NCI-H1436 (cell line): Measurements from ENCODE around the gene PRKAR2B.

Experiments
- DNase-seq: peaks from one replicate; lab custom pipeline; 2025; lab: John Stamatoyannopoulos, UW

The PRKAR2B gene

GRCh38 chr7:107044347-107045194, at the start of gene PRKAR2B:
PRKAR2B (plus strand) TSS chr7:107044705; CDS start chr7:107044908, 203 bp downstream.
- peak; percentile 71 for DNase-seq

GRCh38 chr7:106994833-106995232, 49.7 kb upstream of the PRKAR2B start:
- DNase-seq = no peak

DNA sequence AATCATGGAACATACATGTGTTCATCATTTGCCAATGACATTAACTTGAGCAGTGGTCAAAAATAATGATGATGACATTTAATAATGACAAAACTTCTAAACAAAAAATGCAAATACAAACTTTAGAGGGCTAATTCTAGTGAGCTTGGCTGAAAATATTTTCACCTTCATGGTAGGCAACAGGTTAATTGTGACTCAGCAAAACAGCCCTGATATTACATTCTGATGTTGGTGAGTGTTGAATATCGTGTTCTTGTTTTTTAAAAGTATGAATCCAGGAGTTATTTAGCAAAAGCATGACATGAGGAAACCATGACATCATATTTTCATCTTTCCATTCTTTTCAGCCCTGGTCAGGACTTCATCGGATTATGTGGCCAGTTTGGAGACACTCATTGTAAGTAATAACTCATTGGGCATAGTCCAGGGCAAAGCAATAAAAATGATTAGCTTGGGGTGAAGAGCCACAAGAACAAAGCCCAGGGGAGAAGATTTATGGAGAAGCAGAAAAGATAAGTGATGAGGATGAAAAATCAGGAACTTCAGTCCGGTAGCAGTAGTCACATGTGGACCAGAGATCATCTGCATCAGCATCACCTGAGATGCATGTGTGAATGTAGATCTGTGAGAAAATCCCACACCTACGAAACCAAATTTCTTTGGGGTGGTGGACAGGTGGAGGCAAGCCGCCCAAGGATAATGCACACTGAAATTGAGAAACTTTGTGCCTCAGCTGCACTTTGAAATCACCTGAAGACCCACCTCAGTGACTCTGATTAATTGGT, 46.8 kb upstream of the PRKAR2B start:
- no peak for DNase-seq

- DNase-seq = no peak
Observed at GRCh38 chr7:106999023-106999422, 45.5 kb upstream of the PRKAR2B start.

- DNase-seq = no peak
Observed at GRCh38 chr7:107001490-107001889, 43.0 kb upstream of the PRKAR2B start.

GRCh38 chr7:107002126-107002525, 42.4 kb upstream of the PRKAR2B start:
- no peak for DNase-seq

GRCh38 chr7:107002529-107002998, 41.9 kb upstream of the PRKAR2B start:
- no peak for DNase-seq

- DNase-seq = no peak
Observed at GRCh38 chr7:107007007-107007891, 37.3 kb upstream of the PRKAR2B start.

- DNase-seq = no peak
Observed at GRCh38 chr7:107007892-107008287, 36.6 kb upstream of the PRKAR2B start.

DNA sequence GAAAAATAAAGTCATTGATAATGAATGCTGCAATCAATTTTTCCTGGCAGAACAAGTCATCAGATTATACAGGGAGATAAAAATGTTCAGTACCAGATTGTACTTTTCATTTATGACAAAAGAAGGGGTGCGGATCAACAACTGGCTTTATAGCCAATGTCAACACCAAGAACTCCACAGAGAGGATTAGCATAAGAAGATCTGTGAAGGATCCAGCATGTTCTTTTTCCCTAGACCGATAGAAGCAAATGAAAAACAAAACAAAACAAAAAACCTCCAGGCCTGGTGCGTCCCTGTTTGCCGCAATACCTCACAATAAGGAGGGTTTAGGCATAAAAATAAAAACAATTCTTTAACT, 34.7 kb upstream of the PRKAR2B start:
- DNase-seq = no peak

DNA sequence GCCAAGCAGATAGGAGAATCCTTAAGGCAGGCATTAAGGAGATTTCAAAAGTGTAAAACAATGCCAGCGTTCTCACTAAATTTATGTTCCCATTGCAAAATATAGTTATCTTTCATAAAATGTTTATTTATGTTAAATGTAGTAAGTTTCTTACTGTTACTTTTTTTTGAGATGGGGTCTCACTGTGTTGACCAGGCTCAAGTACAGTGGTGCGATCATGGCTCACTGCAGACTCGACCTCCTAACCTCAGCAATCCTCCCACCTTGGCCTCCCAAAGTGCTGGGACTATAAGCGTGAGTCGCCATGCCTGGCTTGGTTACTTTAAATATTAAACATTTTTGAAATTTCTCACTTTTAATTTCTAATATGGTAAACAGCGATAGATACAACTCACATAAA, 31.8 kb upstream of the PRKAR2B start:
- DNase-seq = no peak

GRCh38 chr7:107014387-107015023, 30.0 kb upstream of the PRKAR2B start:
- peak; percentile 37 for DNase-seq

GRCh38 chr7:107016312-107016711, 28.2 kb upstream of the PRKAR2B start:
- DNase-seq = no peak

- no peak for DNase-seq
Observed at GRCh38 chr7:107017965-107018719, 26.4 kb upstream of the PRKAR2B start.

DNA sequence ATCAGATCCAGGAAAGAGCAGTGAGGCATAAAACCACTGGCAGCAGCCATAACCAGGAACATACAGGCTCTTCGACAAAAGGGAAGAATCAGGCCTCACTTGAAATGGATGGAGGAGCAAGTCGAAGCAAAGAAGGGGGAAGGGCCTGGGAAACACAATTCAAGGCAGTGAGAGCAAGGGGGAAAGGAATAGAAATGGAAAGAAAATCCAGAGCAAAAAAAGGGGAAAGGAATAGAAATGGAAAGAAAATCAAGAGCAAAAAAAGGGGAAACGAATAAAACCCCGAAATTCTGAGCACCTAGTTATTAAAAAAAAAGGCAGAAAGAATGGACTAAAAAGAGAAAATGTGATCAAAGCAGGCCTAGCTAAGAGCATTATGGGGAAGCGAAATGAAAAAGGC, 24.1 kb upstream of the PRKAR2B start:
- no peak for DNase-seq

DNA sequence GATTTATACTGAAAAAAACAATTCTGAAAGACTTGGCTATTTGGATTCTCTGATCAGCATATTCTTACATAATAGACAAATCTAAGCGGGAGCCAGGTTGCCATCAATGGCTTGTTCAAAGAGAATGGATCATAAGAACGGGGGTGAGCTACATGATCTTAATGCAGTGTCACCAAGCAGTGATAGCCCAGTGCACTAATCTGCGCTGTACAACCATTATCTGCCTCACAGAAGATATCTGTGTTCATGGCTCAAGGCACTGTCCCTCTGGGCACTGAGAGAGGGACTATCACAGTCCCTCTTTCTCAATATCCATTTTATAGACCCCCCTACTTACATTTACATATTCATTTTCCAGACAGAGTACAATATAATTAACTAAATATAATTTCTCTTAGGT, 22.9 kb upstream of the PRKAR2B start:
- DNase-seq = no peak

GRCh38 chr7:107023522-107024151, 20.9 kb upstream of the PRKAR2B start:
- DNase-seq = no peak

- no peak for DNase-seq
Observed at GRCh38 chr7:107024906-107025305, 19.6 kb upstream of the PRKAR2B start.

GRCh38 chr7:107025449-107026103, 18.9 kb upstream of the PRKAR2B start:
- no peak for DNase-seq

DNA sequence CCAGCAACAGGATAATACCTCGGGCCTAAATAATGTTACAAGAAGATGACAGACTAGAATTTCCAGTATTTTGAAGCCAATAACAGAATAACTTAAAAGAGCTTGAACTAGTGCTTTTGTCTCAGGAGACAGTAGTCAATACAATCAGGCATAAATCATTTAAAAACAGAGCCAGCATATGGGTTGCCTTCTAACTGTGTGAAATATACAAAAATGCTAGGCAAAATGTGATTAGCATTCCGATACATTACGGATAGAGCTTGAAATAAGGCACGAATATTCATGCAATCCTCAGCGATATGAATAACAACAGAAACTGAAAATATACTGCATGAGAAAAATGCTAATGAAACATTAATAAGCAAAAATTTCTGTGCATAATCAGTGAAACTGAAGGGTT, 18.3 kb upstream of the PRKAR2B start:
- DNase-seq = no peak
